ENCODE results near the gene DCBLD1. TPM values are rescaled to one million over a fixed set of nuclear protein-coding genes. Genes with fewer than 3 reads are reported as not detected.

DCBLD1 gene
- total RNA-seq, 4 donors from 2014 or later = 6.9 to 13.2 (median 10.0) TPM

DNA sequence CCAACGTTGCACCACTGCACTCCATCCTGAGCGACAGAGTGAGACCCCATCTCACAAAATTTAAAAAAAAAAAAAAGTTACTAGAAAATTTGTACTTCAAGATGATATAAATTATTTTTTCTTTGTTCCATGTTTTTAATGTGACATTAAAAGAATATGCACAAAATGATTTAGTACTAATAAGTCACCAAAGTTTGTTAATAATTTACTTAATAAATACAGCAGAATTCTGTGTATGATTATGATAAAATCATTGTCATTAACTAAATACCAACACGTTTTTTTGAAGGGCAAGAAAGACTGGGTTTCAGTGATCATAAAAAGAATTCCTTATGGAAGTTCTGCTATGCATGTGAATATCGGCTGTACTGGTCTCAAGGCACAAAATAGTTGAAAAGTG is 91.7 kb downstream of the DCBLD1 start:
- Histone ChIP-seq H3K36me3 (peaks cover 0 to 35% (median 0%) of the 10 kb centered on the region in 3 donors), H3K27ac (no peak overlapping the region), H3K4me1 (peaks cover 0 to 5% (median 0%) of the 10 kb centered on the region in 4 donors), H3K9me3 (no peaks in the 10 kb centered on the region), H3K27me3 (no peaks in the 10 kb centered on the region), H3K4me3 (no peak overlapping the region)
- TF ChIP-seq, protein P1, sequence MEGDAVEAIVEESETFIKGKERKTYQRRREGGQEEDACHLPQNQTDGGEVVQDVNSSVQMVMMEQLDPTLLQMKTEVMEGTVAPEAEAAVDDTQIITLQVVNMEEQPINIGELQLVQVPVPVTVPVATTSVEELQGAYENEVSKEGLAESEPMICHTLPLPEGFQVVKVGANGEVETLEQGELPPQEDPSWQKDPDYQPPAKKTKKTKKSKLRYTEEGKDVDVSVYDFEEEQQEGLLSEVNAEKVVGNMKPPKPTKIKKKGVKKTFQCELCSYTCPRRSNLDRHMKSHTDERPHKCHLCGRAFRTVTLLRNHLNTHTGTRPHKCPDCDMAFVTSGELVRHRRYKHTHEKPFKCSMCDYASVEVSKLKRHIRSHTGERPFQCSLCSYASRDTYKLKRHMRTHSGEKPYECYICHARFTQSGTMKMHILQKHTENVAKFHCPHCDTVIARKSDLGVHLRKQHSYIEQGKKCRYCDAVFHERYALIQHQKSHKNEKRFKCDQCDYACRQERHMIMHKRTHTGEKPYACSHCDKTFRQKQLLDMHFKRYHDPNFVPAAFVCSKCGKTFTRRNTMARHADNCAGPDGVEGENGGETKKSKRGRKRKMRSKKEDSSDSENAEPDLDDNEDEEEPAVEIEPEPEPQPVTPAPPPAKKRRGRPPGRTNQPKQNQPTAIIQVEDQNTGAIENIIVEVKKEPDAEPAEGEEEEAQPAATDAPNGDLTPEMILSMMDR (IDR thresholded peaks at IDR 0.05) = no peak
- TF ChIP-seq POLR2A (IDR thresholded peaks at IDR 0.05) (no peak), EP300 (IDR thresholded peaks at IDR 0.05) (no peak)
- no peak for DNase-seq (ENCODE audit: low spot score in 2 of 2)
- WGBS, 2 donors = 89 to 91% methylated on average over 4 of the region's 4 CpGs

DNA sequence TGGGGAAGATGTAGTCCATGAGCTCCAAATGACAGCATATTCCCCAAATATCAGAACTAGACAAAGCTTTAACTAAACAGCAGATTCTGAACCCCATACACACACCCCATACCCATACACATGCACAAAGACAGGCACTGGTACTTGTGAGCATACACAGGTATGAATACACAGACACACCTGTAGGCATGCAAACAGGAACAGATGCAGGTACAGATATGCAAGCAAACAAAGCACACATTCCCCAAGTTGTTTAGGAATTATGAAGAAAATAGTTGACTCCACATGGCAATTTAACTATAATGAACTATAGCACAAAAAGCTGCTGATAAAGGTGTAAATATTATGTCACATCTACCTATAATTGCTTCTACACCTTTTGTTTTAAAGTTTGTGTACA is 103.2 kb downstream of the DCBLD1 start:
- Histone ChIP-seq H3K4me1 (peaks cover 0 to 2% (median 0%) of the 10 kb centered on the region in 4 donors), H3K27me3 (no peaks in the 10 kb centered on the region), H3K27ac (no peak overlapping the region), H3K9me3 (peaks cover 0 to 8% (median 0%) of the 10 kb centered on the region in 4 donors), H3K4me3 (no peak overlapping the region), H3K36me3 (peaks cover 0 to 52% (median 0%) of the 10 kb centered on the region in 3 donors)
- no peak for TF ChIP-seq POLR2A (IDR thresholded peaks at IDR 0.05)
- no peak for TF ChIP-seq EP300 (IDR thresholded peaks at IDR 0.05)
- TF ChIP-seq, protein P1 (IDR thresholded peaks at IDR 0.05) = no peak
- no peak for DNase-seq (ENCODE audit: low spot score in 2 of 2)

DNA sequence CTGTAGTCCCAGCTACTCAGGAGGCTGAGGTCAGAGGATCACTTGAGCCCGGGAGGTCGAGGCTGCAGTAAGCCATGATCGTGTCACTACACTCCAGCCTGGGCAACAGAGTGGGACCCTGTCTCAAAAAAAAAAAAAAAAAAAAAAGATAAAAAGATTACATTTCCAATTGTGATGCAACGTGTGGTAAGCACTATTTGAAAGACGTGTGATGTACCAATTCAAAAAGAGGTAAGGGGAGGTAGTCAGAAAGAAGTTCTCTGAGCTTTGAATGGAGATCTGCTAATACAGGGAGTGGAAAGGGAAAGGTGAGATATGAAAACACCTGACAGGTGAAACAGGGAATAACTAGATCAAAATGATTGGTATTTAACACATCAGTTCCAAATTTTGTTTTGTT is 108.0 kb downstream of the DCBLD1 start:
- Histone ChIP-seq H3K36me3 (peaks cover 0 to 40% (median 0%) of the 10 kb centered on the region in 3 donors), H3K27ac (no peak overlapping the region), H3K27me3 (no peaks in the 10 kb centered on the region), H3K9me3 (no peaks in the 10 kb centered on the region), H3K4me3 (no peak overlapping the region), H3K4me1 (peaks cover 0 to 2% (median 0%) of the 10 kb centered on the region in 4 donors)
- TF ChIP-seq, protein P1 (IDR thresholded peaks at IDR 0.05) = no peak
- TF ChIP-seq EP300 (IDR thresholded peaks at IDR 0.05) (no peak), POLR2A (IDR thresholded peaks at IDR 0.05) (no peak)
- no peak for DNase-seq (ENCODE audit: low spot score in 2 of 2)
- WGBS, 2 donors = 90 to 94% methylated on average over 5 of the region's 5 CpGs

DNA sequence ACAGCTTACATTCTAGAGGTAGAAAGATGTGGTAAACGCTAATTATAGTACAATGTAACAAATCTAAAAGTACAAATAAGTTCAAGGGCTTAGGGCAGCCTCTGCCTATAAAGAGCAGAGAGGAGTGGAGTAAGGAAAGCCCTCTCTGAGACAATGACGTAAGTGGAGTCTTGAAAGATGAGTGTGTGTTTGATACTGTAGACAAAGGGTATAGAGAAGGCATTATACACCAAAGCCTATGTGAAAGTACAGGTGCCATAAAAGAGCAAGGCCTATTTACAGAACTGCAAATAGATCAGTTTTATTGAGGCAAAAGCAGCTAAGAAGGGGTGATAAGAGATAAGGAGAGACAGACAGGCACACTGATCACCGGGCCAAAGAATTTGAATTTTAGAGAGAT is 108.9 kb downstream of the DCBLD1 start:
- H3K4me3 ChIP-seq = no peak overlapping the region
- TF ChIP-seq POLR2A (IDR thresholded peaks at IDR 0.05) (no peak), EP300 (IDR thresholded peaks at IDR 0.05) (no peak)
- TF ChIP-seq, protein P1 (IDR thresholded peaks at IDR 0.05) = no peak
- H3K27ac ChIP-seq = no peak overlapping the region
- H3K36me3 ChIP-seq = peaks cover 0 to 42% (median 0%) of the 10 kb centered on the region in 3 donors
- peaks cover 0 to 2% (median 0%) of the 10 kb centered on the region in 4 donors for H3K4me1 ChIP-seq
- DNase-seq (ENCODE audit: low spot score in 2 of 2) = no peak
- no peaks in the 10 kb centered on the region for H3K9me3 ChIP-seq
- WGBS, 2 donors = 90 to 93% methylated on average over 3 of the region's 3 CpGs
- no peaks in the 10 kb centered on the region for H3K27me3 ChIP-seq

DNA sequence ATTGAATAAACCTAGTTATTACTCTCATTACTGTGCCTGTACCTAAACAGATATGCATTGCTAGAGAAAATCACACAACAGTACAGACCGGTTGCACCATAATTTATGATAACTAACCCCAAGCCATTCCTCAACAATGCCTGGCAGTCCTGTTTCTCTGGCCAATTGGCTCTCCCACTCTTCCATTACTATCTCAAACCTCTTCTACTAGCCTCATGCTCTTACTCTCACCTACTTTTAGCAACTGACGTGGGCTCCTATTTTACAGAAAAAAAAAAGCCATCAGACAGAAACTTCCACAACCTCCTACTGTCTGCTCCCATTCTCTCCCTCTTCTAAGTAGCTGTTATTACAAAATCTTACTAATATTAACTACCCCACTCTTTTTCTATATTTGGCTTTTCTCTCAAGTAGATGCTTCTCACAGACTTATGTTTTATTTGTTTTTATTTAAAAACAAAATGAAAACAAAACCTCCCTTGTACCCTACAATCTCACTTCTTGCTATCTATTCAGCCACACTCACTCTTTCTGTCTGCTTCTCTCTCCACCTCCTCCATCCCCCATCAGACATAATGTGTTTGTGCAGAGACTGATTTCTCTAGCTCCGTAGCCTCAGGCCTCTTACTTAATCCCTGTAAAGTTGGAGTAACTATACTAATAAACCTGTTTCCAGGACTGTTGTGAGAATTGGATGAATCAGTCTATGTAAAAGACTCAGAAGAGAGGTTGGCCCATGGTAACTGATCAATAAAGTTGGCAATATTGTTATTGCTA is 110.7 kb downstream of the DCBLD1 start:
- Histone ChIP-seq H3K4me3 (no peak overlapping the region), H3K27me3 (no peaks in the 10 kb centered on the region), H3K36me3 (peaks cover 0 to 50% (median 0%) of the 10 kb centered on the region in 3 donors), H3K27ac (no peak overlapping the region), H3K9me3 (no peaks in the 10 kb centered on the region), H3K4me1 (no peaks in the 10 kb centered on the region)
- 91 to 92% methylated on average over 3 of the region's 3 CpGs for WGBS, 2 donors
- DNase-seq (ENCODE audit: low spot score in 2 of 2) = no peak
- TF ChIP-seq POLR2A (IDR thresholded peaks at IDR 0.05) (no peak), EP300 (IDR thresholded peaks at IDR 0.05) (no peak)
- TF ChIP-seq, protein P1 (IDR thresholded peaks at IDR 0.05) = no peak

Data from tibial nerve (tissue), 4 donors.